ENCODE measurements around the gene SEL1L2.

DNA sequence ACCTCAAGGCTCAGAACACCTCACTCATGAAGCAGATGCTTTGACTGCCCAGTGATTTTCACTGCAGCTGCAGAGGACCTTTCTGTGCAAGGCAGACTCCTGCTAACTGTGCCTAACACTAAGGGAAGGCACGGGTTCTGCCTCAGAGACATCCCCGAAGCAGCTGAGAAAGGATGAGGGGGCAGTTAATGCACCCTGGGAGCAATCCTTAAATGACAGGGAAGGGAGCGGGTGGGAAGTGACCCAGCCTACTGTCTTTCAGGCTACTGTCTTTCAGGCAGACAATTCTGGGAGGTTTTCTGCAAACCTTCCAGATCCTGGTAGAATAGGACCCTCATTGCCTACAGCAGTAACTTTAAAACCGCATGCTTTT, 150.3 kb downstream of the SEL1L2 start:
- TF ChIP-seq, protein P1, sequence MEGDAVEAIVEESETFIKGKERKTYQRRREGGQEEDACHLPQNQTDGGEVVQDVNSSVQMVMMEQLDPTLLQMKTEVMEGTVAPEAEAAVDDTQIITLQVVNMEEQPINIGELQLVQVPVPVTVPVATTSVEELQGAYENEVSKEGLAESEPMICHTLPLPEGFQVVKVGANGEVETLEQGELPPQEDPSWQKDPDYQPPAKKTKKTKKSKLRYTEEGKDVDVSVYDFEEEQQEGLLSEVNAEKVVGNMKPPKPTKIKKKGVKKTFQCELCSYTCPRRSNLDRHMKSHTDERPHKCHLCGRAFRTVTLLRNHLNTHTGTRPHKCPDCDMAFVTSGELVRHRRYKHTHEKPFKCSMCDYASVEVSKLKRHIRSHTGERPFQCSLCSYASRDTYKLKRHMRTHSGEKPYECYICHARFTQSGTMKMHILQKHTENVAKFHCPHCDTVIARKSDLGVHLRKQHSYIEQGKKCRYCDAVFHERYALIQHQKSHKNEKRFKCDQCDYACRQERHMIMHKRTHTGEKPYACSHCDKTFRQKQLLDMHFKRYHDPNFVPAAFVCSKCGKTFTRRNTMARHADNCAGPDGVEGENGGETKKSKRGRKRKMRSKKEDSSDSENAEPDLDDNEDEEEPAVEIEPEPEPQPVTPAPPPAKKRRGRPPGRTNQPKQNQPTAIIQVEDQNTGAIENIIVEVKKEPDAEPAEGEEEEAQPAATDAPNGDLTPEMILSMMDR (IDR thresholded peaks at IDR 0.05), result no peak
- no peak for TF ChIP-seq POLR2A (IDR thresholded peaks at IDR 0.05)

All from esophagus squamous epithelium (tissue), 4 donors.